Caco-2 (cell line): ENCODE results near the gene TCF7L1. TPM values are rescaled to one million over a fixed set of nuclear protein-coding genes. Genes with fewer than 3 reads are reported as not detected.

Source experiments
- BruUV-seq: library from RNA; stranded (reverse); fragments of 400-500 nt; replicated peaks from 2 replicates; lab custom pipeline; 2021; lab: Mats Ljungman, UMichigan
- CTCF ChIA-PET: fragments of 300-600 bp; sonication (Branson Sonifier 250); formaldehyde crosslinking; loops from one replicate; lab custom pipeline; 2022; ENCODE audit warnings: antibody characterized with exemption; lab: Charles Lee
- POLR2A ChIA-PET: fragments of 300-600 bp; sonication (Branson Sonifier 250); formaldehyde crosslinking; loops from one replicate; lab custom pipeline; 2022; ENCODE audit warnings: antibody characterized with exemption; lab: Charles Lee
- DNase-seq, 2 experiments: peaks; one replicate each; pipeline versions ENCODE4 v3.0.0 to v3.0.0-alpha.2; 2020 to 2022
- H3K27me3 ChIP-seq: replicated peaks from 2 replicates; pipeline ENCODE4 v1.6.0; 2011; ENCODE audit warnings: low read length; ENCODE audit not compliant: control insufficient read depth, insufficient read depth
- H3K36me3 ChIP-seq: 2 replicates; pipeline ENCODE4 v1.5.1; 2011; ENCODE audit warnings: low read length; ENCODE audit not compliant: control insufficient read depth, insufficient read depth
- H3K4me1 ChIP-seq: fragments of 250-450 bp; sonication (Bioruptor Pico); 2 replicates; pipeline ENCODE4 v1.5.1; 2020; ENCODE audit warnings: mild to moderate bottlenecking
- H3K4me3 ChIP-seq: 2 replicates; pipeline ENCODE4 v1.5.1; 2011; ENCODE audit warnings: low read depth, mild to moderate bottlenecking, control low read depth, low read length
- H3K9me3 ChIP-seq: fragments of 250-450 bp; sonication (Bioruptor Pico); 2 replicates; pipeline ENCODE4 v1.5.1; 2020; ENCODE audit warnings: mild to moderate bottlenecking, moderate library complexity
- H3K27ac Mint-ChIP-seq: one replicate; pipeline ENCODE4 v1.8.0; 2022; ENCODE audit warnings: mixed read lengths; ENCODE audit not compliant: unreplicated experiment
- H3K27me3 Mint-ChIP-seq: one replicate; pipeline ENCODE4 v1.8.0; 2022; ENCODE audit warnings: mixed read lengths; ENCODE audit not compliant: insufficient read depth, unreplicated experiment
- H3K36me3 Mint-ChIP-seq: one replicate; pipeline ENCODE4 v1.8.0; 2022; ENCODE audit warnings: mild to moderate bottlenecking, mixed read lengths; ENCODE audit not compliant: insufficient read depth, unreplicated experiment
- H3K4me1 Mint-ChIP-seq: one replicate; pipeline ENCODE4 v1.8.0; 2022; ENCODE audit warnings: low read depth, mixed read lengths; ENCODE audit not compliant: unreplicated experiment
- H3K4me3 Mint-ChIP-seq: one replicate; pipeline ENCODE4 v1.8.0; 2022; ENCODE audit warnings: mild to moderate bottlenecking, moderate library complexity, mixed read lengths; ENCODE audit not compliant: unreplicated experiment
- H3K9me3 Mint-ChIP-seq: one replicate; pipeline ENCODE4 v1.8.0; 2022; ENCODE audit warnings: mixed read lengths; ENCODE audit not compliant: unreplicated experiment
- intact Hi-C: fragments of 100-400 bp; cut with micrococcal nuclease; formaldehyde crosslinking; loops from one replicate; pipeline ENCODE4 v1.10.0; 2022; ENCODE audit not compliant: unreplicated experiment
- total RNA-seq: library from RNA; stranded (reverse); gene quantifications from 2 replicates; pipeline ENCODE4 v1.2.3, GENCODE V29; 2022
- TF ChIP-seq, protein P1 (sequence below), 2 experiments: fragments of 200-600 bp in 1 of 2; IDR thresholded peaks; 1 replicate in 1 of 2; 2 replicates in 1 of 2; pipeline versions ENCODE4 v1.5.1 to v1.8.0; 2011 to 2022; ENCODE audit warnings: antibody characterized with exemption in 1 of 2, control low read depth in 1 of 2, inconsistent platforms in 1 of 2, low read depth in 1 of 2, low read length in 1 of 2, mild to moderate bottlenecking in 1 of 2, moderate library complexity in 1 of 2; ENCODE audit not compliant: insufficient read depth in 1 of 2, severe bottlenecking in 1 of 2, unreplicated experiment in 1 of 2

TCF7L1 gene
- total RNA-seq, 1 experiment from 2014 or later, result 29.0 TPM

DNA sequence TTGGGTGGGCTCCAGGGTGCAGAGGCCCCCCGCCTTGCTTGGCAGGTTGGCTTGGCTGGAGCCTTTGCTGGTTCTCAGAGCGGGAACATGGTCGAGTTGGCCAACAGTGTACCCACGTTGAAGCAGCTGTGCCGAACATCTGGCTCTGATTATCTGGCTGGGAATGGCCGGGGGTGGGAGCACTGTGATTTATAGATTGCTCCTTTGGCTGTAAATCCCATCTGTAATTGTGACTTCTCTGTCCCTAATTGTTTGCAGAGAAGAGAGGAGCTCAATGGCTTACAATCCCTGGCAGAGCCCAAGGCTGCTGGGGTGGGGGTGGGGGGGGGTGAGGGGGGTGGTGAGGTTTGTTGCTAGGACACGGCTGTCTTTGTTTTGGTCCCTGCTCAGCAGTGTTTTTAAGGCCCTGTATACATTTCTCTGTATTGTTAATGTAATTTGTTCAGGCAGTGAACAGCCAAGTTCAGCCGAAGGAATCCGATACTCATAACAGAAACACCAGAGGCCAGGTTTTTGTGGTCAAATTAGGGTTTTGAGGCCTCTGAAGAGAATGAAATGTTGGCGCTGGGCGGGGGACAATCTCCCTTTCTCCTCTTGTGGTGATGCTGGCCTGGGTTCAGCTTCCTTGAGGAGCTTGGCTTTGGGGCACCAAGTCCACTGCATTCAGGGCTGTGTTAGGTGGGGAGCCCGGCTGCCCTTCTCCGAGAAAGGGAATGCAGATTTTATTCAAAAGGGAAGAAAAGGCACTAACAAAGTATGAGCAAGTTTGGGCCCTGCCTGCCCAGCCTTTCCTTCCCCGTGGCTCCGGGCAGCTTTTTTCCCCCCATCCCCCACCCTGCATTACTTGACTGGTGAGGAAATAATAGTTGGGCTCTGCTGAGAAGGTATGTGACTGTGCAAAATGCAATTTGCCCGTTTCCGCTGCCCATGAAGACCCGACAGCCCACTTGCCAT is 82.5 kb downstream of the TCF7L1 start:
- Histone ChIP-seq H3K36me3 (no peaks in the 10 kb centered on the region; the same call in 1 of the 2 replicates), H3K4me1 (no peaks in the 10 kb centered on the region), H3K27me3 (no peaks in the 10 kb centered on the region), H3K9me3 (no peaks in the 10 kb centered on the region), H3K4me3 (no peak overlapping the region)
- no peaks in the 10 kb centered on the region for H3K4me1 Mint-ChIP-seq
- H3K9me3 Mint-ChIP-seq, result no peaks in the 10 kb centered on the region
- ChIA-PET POLR2A (no interaction called here), CTCF (no interaction called here)
- H3K36me3 Mint-ChIP-seq, result no peaks in the 10 kb centered on the region
- H3K4me3 Mint-ChIP-seq, result no peak overlapping the region
- no TSS peak for BruUV-seq
- intact Hi-C loops, result no loop called here
- H3K27ac Mint-ChIP-seq, result no peak overlapping the region
- H3K27me3 Mint-ChIP-seq, result no peaks in the 10 kb centered on the region
- TF ChIP-seq, protein P1, sequence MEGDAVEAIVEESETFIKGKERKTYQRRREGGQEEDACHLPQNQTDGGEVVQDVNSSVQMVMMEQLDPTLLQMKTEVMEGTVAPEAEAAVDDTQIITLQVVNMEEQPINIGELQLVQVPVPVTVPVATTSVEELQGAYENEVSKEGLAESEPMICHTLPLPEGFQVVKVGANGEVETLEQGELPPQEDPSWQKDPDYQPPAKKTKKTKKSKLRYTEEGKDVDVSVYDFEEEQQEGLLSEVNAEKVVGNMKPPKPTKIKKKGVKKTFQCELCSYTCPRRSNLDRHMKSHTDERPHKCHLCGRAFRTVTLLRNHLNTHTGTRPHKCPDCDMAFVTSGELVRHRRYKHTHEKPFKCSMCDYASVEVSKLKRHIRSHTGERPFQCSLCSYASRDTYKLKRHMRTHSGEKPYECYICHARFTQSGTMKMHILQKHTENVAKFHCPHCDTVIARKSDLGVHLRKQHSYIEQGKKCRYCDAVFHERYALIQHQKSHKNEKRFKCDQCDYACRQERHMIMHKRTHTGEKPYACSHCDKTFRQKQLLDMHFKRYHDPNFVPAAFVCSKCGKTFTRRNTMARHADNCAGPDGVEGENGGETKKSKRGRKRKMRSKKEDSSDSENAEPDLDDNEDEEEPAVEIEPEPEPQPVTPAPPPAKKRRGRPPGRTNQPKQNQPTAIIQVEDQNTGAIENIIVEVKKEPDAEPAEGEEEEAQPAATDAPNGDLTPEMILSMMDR (IDR thresholded peaks at IDR 0.05; ENCODE audit: insufficient read depth in 1 of 2, low read depth in 1 of 2, low read length in 1 of 2, severe bottlenecking in 1 of 2, unreplicated experiment in 1 of 2), result no peak
- no peak for DNase-seq

DNA sequence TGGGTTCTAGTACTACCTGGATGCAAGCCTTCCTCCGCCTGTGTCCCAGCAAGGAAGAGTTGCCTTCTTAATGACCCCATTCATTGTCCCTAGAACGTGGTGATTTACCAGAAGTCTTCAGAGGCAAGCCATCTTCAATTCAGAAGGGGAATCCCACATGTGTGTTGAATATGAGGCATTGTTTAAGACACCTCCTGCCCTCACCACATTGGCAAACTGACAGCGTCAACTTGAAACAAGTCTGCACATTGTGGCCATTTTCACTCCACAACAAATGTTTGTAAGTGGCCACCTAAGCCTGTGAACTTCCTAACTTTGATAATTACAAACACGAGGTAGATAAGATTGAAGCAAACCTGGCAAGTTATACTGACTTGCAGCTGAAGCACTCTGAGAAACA is 83.7 kb downstream of the TCF7L1 start:
- Mint-ChIP-seq H3K36me3 (no peaks in the 10 kb centered on the region), H3K9me3 (no peaks in the 10 kb centered on the region), H3K27ac (no peak overlapping the region), H3K4me1 (no peaks in the 10 kb centered on the region), H3K27me3 (no peaks in the 10 kb centered on the region), H3K4me3 (no peak overlapping the region)
- ChIA-PET CTCF (no interaction called here), POLR2A (no interaction called here)
- no peak overlapping the region for H3K4me3 ChIP-seq
- no peaks in the 10 kb centered on the region for H3K4me1 ChIP-seq
- no peaks in the 10 kb centered on the region for H3K9me3 ChIP-seq
- no peak for DNase-seq
- no TSS peak for BruUV-seq
- TF ChIP-seq, protein P1 (IDR thresholded peaks at IDR 0.05; ENCODE audit: insufficient read depth in 1 of 2, low read depth in 1 of 2, low read length in 1 of 2, severe bottlenecking in 1 of 2, unreplicated experiment in 1 of 2), result no peak
- no peaks in the 10 kb centered on the region for H3K36me3 ChIP-seq
- intact Hi-C loops, result no loop called here
- no peaks in the 10 kb centered on the region for H3K27me3 ChIP-seq

DNA sequence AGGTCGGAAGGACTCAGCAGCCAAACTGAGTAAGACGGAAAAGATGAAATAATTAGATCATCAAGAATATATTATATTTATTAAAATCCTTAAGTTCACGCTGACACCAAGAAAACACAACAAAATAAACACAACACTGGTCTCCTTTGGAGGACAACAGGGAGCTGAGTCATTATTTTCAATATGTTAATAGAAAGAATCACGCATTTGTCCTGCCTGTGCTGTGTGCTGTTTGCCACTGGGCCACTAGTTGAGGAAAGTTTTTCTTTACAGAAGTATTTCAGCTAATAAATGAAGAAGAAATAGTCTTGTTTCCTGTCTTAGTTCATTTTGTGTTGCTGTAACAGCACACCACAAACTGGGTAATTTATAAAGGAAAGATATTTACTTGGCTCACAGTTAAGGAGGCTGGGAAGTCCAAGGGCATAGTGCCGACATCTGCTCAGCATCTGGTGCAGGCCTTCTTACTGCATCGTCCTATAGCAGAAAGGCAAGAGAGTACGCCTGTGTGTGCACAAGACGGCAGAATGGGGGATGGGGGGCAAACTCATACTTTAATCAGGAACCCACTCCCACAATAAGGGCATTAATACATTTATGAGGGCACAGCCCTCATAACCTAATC is 88.0 kb downstream of the TCF7L1 start:
- H3K36me3 ChIP-seq, result no peaks in the 10 kb centered on the region
- H3K4me1 ChIP-seq, result no peaks in the 10 kb centered on the region
- TF ChIP-seq, protein P1 (IDR thresholded peaks at IDR 0.05; ENCODE audit: insufficient read depth in 1 of 2, low read depth in 1 of 2, low read length in 1 of 2, severe bottlenecking in 1 of 2, unreplicated experiment in 1 of 2), result no peak
- no peaks in the 10 kb centered on the region for H3K27me3 Mint-ChIP-seq
- no TSS peak for BruUV-seq
- POLR2A ChIA-PET, result no interaction called here
- H3K9me3 Mint-ChIP-seq, result no peaks in the 10 kb centered on the region
- H3K36me3 Mint-ChIP-seq, result no peaks in the 10 kb centered on the region
- no peaks in the 10 kb centered on the region for H3K27me3 ChIP-seq
- H3K4me1 Mint-ChIP-seq, result no peaks in the 10 kb centered on the region
- intact Hi-C loops, result no loop called here
- no peak overlapping the region for H3K27ac Mint-ChIP-seq
- DNase-seq, result no peak
- CTCF ChIA-PET, result no interaction called here
- no peak overlapping the region for H3K4me3 Mint-ChIP-seq
- H3K9me3 ChIP-seq, result no peaks in the 10 kb centered on the region
- no peak overlapping the region for H3K4me3 ChIP-seq
